C4-2B (cell line): Measurements from ENCODE around the gene PDK4.

ENCODE experiments used
- H3K27ac ChIP-seq: fragments of 450-650 bp; 2 replicates; pipeline ENCODE4 v1.5.1; 2017
- ZFX ChIP-seq: fragments of 450-650 bp; IDR thresholded peaks from 2 replicates; pipeline ENCODE4 v1.6.1; 2017
- TF ChIP-seq, protein P1 (sequence below): fragments of 450-650 bp; conservative IDR thresholded peaks from 2 replicates; pipeline ENCODE4 v1.5.1; 2017; ENCODE audit warnings: mild to moderate bottlenecking

Gene PDK4

DNA sequence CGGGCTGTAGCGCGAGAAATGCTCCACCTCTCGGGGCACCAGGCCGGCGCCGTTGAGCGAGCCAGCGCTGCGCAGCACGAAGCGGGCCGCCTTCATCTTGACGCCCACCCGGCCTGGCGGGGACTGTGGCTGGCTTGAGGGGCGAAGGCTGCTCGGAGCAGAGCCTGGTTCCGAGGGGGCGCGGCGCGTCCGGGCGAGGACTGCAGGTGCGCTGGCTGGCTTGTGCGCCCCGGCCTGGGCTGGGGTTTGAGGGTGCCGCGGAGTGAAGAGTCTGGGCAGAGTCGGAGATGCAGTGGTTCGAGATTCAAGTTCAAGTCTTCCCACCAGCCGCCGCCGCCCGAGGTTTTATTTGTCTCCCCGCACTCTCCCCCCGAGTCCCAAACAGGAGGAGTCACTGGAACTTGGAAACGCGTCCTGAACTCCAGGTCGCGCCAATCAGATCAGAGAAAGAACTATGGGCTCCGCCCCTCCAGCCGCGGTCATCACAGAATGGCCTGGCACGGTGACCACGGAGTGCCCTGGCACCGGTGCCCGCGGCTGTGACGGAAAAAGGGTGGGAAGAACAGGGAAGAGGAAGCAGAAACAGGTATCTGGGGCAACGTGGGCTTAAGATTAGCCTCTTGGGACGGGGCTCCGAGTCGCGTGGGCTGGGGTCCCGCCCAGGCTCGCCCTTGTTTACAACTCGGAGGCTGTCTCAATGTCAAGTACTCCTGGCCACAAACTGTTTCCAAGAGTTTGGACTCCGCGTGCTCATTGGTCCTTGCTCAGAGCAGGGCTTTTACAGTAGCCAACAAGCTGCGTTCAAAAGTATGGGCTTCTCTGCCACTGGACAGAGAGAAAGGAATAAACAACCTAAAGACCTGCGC, at the start of gene PDK4:
TSS of gene PDK4 (minus strand) at position 319 of the 866 bp plus-strand sequence. CDS start at position 96, 223 bp downstream.
- no peak within 1 kb of the TSS for H3K27ac ChIP-seq
- TF ChIP-seq ZFX: no peak

DNA sequence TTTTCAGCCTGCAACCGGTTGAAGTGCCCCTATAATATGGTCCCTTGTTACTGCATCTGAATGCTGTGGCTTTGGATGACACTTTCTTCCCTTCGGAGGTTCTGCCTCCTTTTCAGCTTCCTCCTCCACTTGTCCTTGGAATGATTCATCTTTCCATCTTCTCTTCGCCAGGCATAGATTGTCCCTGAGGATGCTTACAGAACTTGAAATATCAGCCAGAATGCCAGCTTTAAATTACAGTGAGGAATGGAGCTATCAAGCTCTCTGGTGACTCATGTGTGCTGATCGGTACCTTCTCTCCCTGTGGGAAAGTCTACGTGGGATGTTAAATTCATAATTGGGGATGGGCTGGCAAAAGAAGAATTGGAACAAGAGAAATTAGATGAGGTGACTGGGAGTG, 45.9 kb upstream of the PDK4 start:
- no peak overlapping the region for H3K27ac ChIP-seq
- TF ChIP-seq, protein P1, sequence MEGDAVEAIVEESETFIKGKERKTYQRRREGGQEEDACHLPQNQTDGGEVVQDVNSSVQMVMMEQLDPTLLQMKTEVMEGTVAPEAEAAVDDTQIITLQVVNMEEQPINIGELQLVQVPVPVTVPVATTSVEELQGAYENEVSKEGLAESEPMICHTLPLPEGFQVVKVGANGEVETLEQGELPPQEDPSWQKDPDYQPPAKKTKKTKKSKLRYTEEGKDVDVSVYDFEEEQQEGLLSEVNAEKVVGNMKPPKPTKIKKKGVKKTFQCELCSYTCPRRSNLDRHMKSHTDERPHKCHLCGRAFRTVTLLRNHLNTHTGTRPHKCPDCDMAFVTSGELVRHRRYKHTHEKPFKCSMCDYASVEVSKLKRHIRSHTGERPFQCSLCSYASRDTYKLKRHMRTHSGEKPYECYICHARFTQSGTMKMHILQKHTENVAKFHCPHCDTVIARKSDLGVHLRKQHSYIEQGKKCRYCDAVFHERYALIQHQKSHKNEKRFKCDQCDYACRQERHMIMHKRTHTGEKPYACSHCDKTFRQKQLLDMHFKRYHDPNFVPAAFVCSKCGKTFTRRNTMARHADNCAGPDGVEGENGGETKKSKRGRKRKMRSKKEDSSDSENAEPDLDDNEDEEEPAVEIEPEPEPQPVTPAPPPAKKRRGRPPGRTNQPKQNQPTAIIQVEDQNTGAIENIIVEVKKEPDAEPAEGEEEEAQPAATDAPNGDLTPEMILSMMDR: no peak
- no peak for TF ChIP-seq ZFX

DNA sequence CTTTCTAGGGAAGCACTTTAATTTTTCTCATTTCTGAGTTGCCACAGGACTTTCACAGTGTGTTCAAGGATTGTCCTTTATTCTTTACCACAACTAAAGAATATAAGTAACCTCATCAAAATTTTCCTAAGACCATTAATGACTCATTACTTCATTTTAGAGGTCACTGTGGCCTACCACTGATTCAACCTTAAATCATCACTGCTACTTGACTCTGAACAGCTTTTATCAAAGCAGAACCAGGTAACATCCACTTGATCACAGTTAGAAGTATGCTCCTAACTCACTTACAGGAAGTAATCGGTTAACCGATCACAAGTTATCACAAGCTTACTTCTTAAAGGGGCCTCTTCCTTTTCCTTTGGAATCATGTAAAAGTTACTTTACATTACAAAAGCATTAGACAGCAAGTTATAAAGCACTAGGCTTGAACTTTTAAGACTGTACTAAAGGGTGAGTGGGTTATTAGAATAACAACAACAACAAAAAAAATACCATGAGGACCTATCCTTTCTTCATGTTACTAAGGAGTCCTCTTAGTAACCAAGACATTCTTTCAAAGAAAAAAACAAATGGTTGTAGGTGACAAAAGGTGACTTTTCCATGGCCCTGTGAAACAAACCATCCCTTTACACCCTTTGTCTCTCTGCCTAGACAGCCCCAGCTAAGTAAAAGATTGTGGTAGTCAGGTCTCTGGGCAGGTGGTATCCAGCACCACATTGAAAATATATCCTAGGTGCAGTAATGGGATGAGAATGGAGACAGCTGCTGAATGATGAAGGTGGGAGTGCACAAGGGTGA, 40.0 kb upstream of the PDK4 start:
- TF ChIP-seq, protein P1: no peak
- no peak for TF ChIP-seq ZFX
- H3K27ac ChIP-seq: no peak overlapping the region

DNA sequence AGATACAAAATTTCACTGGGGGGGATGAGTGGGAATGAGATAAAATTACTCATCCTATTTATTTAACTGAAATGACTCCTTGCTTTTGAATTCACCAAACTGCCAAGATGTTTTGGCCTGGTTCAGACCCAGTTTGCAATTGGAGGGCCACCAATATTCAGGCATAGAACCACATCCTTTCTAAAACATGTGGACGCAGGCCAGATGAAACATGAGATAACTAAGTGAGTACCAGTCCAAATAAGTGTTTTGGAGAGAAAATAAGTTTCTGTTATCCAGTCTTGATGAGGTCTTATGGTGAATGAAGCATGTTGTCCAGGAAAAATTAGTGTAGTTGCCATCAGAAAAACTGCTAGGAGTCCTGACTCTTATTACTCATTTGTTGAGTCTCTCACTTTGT, 36.3 kb upstream of the PDK4 start:
- H3K27ac ChIP-seq: no peak overlapping the region
- no peak for TF ChIP-seq ZFX
- TF ChIP-seq, protein P1: no peak

DNA sequence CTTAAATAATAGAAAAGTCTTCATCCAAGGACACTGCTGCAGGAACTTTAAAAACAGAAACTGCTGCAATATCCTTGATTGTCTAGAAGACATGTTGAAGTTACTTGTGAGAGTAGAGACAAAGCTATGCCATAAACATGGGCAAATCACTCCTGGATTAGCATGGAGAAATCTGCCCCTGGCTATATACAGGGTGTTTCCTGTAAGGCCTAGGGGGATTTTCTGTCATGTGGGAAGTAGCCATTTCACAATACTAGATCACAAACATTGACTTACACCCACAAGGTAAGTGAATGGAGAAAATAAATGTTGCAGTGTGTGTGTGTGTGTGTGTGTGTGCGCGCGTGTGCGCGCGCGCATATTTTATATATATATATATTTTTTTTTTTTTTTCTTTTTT, 35.2 kb upstream of the PDK4 start:
- no peak overlapping the region for H3K27ac ChIP-seq
- TF ChIP-seq, protein P1: no peak
- TF ChIP-seq ZFX: no peak

DNA sequence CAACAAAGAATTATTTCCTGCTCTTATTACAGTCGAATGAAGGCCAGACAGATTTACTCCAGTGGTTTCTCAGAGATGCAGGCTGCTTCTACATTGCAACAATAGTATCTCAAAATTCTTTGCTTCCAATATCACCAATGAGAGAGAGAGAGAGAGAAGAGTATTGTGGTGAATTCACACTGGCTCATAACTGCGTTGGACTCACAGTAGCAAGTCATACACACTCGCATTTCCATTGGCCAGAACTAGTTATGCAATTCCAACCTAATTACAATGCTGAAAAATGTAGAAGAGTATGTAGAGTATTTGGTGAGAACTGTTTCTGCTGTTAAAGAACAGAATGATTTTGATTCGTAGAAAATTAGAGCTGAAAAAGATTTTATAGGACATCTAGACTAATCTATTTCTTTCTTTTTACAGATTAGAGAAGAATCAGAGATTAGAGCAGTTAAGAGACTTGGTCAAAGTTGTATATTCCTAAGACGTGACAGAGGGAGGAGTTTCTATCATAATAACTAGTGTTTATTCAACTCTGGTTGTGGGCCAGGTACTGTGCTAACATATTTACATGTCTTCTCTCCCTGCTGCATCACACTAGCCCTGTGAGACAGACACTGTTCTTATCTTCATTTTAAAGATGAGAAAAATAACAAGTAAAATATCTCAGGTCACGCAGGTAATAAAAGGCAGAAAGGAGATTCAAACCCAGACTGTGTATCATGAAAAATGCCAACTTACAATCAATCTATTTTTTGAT, 34.6 kb upstream of the PDK4 start:
- no peak overlapping the region for H3K27ac ChIP-seq
- TF ChIP-seq, protein P1: no peak
- TF ChIP-seq ZFX: no peak

DNA sequence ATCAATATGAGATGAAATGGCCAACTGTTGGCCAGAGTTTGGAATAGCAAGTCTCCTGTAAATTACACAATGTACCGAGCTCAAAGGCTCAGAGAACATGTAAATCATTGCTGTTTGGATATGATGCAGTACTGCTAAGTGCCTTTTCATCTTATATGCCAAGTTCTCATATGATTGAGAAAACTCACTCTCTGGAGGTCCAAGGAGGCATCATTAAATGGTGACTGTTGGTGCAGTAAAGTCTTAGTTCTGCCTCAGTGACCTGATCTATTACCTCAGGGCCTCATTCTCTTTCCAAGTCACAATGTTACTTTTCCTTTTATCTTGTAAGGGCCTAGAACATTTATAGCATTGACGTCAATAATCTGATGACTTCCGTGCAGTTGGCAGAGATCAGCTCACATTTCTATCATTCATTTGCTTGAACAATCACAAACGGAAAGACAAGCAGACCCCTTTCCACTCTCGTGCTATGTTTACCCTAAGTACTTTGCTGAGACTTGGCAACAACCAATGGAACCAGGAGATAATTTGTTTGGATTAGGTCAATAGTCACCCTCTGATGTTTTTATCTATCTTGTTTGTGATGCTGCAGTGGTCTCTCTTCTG, 32.6 kb upstream of the PDK4 start:
- H3K27ac ChIP-seq: no peak overlapping the region
- no peak for TF ChIP-seq ZFX
- TF ChIP-seq, protein P1: no peak
